G401.6 (cell line): ENCODE results near the gene SNX5.
A peak's percentile ranks its signal among the peaks of the same experiment; 100 is the strongest.

Experiments used
- FAIRE-seq: peaks from 2 replicates; lab custom pipeline; 2012; peaks lifted over from hg19 to GRCh38; lab: Jason Lieb, UNC

Gene SNX5

DNA sequence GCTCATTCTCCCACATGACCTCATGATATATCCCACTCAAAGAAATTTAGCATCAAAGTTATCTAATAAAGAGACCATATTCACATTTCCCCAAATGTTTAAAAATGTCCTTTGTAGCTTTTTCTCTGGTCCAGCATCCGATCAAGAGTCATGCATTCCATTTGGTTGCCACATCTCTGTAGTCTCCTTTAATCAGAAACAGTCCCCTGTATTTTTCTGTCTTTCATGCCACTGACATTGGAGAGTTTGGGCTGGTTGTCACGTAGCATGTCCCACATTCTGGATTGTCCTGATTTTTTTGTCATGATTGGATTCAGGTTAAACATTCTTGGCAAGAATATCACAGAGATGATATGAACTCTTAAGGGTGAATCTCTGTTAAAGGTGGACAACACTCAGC lies 55.7 kb downstream of the SNX5 start:
- FAIRE-seq, result no peak

- no peak for FAIRE-seq
These were observed 56.7 kb downstream of the SNX5 start for GRCh38 chr20:17911927-17912326.

- FAIRE-seq, result no peak
These were observed 57.7 kb downstream of the SNX5 start for GRCh38 chr20:17910828-17911294.

DNA sequence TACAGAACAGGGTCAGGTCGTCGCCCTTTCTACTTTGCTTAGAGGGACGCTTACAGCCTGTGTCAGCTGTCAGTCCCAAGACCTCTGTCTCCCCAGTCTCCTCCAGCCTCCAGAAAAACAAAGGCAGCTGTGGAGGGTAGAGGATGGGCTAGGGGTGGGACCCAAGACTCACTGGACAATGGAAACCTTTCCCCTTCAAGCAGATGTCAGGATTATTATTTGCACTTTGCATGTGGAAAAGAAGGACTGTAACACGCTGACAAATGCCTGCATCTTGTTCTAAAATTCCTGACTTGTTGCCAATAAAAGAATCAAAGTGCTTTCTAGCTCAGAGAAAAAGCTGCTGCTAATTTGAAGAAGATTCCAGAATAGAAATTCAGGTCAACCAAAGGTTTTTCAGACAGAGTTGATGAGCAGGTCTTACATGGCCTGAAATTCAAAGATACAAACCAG lies 58.7 kb downstream of the SNX5 start:
- FAIRE-seq, result no peak

GRCh38 chr20:17905544-17905943 lies 63.0 kb downstream of the SNX5 start:
- no peak for FAIRE-seq

DNA sequence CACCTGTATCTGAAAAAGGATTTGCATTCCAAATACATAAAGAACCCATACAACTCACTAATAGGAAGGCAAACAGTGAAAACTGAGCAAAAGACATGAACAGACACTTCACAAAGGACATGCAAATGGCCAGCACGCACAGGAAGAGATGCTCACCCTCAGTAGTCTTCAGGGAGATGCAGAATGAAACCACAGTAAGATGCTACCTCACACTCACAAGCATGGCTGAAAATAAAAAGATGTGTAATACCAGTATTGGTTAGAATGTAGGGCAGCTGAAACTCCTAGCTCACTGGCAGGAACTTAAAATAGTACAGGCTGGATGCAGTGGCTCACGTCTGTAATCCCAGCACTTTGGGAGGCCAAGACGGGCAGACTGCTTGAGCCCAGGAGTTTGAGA lies 64.6 kb downstream of the SNX5 start:
- FAIRE-seq, result no peak

GRCh38 chr20:17902531-17903083 lies 66.0 kb downstream of the SNX5 start:
- FAIRE-seq, result no peak

- FAIRE-seq, result no peak
These were observed 66.6 kb downstream of the SNX5 start for GRCh38 chr20:17901971-17902370.

DNA sequence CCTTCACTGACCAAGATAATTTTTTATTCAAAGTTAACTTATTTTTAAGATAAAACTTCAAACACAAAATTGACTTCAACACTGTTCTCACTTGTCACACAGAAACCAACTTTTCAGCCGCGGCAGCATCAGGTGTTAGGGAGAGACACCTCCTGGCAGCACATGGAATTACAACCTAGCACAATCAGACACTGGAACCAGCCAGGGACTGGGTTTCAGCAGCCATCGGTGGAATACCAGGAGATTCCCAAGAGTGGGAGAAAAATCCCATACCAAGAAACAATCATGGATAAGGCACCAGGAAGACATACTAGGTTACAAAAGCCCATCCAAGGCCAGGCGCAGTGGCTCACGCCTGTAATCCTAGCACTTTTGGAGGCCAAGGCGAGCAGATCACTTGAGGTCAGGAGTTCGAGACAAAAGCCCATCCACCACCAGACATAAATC lies 70.0 kb downstream of the SNX5 start:
- FAIRE-seq, result peak; percentile 87

DNA sequence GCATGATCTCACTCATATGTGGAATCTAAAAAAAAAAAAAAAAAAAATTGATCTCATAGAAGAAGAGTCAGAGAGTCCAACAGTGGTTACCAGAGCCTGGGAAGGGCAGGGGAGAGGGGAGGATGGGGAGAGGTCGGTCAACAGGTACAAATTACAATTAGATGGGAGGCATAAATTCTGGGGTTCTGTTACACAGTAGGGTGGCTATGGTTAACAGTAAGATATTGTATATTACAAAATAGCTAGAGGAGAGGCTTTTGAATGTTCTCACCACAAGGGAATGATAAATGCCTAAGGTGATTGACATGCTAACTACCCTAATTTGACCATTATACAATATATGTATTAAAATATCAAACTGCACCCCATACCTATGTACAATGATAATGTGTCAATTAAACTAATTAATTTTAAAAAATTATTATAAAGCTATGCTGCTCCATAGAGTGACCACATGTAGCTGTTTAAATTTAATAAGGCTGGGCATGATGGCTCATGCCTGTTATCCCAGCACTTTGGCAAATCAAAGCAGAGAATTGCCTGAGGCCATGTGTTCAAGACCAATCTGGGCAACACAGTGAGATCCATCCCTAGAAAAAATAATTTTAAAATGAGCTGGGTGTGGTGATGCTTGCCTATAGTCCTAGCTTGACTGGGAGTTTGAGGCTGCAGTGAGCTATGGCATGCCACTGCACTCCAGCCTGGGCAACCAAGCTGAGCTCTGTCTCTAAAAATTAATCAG lies 70.9 kb downstream of the SNX5 start:
- no peak for FAIRE-seq

GRCh38 chr20:17896771-17897369 lies 71.7 kb downstream of the SNX5 start:
- FAIRE-seq, result no peak

DNA sequence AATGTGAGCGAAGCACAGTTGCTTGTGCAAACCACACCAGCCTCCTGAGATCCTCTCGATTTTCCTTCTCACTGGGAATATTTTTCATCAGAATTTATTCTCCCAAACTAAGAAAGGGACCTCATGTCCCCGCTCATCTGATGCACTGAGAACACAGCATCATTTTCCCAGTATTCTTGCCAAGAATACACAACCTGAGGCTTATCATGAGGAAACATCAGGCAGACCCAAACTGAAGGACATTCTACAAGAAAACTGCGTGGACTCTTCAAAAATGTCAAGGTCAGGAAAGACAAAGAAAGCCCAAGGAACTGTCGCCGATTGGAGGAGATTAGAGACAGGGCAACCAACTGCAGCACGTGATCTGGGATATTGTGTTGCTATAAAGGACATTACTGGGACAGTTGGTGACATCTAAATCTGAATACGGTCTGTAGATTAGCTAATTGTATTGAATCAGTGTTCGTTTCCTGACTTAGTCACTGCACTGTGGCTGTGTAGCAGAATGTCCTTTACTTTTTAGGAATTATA lies 72.3 kb downstream of the SNX5 start:
- FAIRE-seq, result no peak

DNA sequence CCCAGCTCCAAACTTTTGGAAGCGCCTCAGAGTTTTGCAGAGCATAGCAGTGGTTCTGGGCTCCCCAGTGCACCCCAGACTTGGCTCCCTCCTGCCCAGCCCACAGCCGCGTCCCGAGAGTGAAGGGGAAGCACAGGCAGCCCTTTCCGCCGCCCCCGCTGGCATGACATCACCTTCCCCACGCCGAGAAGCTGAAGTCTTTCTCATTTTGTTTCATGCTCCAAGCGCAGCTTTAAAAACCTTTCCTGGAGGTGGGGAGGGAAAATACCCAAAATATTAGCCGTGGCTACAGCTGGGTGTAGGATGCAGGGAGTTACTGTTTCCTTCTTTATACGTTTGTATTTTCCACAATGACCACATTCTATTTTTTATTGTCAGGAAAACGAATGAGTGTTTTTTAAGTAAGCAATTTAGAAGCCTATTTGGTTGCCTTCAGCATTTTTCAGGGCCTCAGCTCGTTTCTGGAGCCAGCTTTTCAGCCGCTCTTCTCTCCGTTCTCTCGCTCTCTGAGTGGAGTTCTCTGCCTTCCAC lies 72.9 kb downstream of the SNX5 start:
- no peak for FAIRE-seq

GRCh38 chr20:17893445-17893844 lies 75.1 kb downstream of the SNX5 start:
- FAIRE-seq, result no peak

DNA sequence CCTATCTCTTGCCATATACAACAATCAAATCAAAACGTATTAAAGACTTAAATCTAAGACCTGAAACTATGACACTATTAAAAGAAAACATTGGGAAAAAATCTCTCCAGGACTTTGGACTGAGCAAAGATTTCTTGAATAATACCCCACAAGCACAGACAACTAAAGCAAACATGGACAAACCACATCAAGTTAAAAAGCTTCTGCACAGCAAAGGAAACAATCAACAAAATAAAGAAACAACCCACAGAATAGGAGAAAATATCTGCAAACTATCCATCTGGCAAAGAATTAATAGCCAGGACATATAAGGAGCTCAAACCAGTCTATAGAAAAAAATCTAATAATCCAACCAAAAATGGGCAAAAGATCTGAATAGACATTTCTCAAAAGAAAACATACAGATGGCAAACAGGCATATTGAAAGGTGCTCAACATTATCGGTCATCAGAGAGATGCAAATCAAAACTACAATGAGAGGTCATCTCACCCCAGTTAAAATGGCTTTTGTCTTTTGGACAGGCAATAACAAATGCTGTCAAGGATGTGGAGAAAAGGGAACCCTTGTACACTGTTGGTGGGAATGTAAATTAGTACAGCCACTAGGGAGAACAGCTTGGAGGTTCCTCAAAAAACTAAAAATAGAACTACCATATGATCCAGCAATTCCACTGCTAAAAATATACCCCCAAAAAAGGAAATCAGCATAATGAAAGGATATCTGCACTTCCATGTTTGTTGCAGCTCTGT lies 76.2 kb downstream of the SNX5 start:
- FAIRE-seq, result no peak
